MM.1S (cell line): ENCODE data around the gene KRT10.

Experiments
- DNase-seq: peaks from one replicate; pipeline ENCODE4 v3.0.0-alpha.2; 2015
- H2AFZ ChIP-seq: fragments of 300-600 bp; sonication (generic); 2 replicates; pipeline ENCODE4 v1.6.0; 2016; ENCODE audit warnings: antibody characterized with exemption, low read length
- H3F3A ChIP-seq: fragments of 300-600 bp; sonication (generic); 2 replicates; pipeline ENCODE4 v1.6.1; 2016; ENCODE audit warnings: mild to moderate bottlenecking, antibody characterized with exemption, low read length, moderate library complexity, mixed read lengths; ENCODE audit not compliant: insufficient read depth
- H3K27ac ChIP-seq: fragments of 300-600 bp; sonication (generic); 2 replicates; pipeline ENCODE4 v1.5.1; 2016; ENCODE audit warnings: mild to moderate bottlenecking, low read length
- H3K27me3 ChIP-seq: fragments of 300-600 bp; sonication (generic); replicated peaks from 2 replicates; pipeline ENCODE4 v1.6.0; 2016; ENCODE audit warnings: low read length; ENCODE audit not compliant: insufficient read depth
- H3K36me3 ChIP-seq: fragments of 300-600 bp; sonication (generic); replicated peaks from 2 replicates; pipeline ENCODE4 v1.6.1; 2016; ENCODE audit warnings: mild to moderate bottlenecking, low read length, mixed read lengths; ENCODE audit not compliant: insufficient read depth
- H3K4me1 ChIP-seq: fragments of 300-600 bp; sonication (generic); 2 replicates; pipeline ENCODE4 v1.6.1; 2016; ENCODE audit warnings: low read length, mixed read lengths
- H3K4me2 ChIP-seq: fragments of 300-600 bp; sonication (generic); 2 replicates; pipeline ENCODE4 v1.6.0; 2016; ENCODE audit warnings: low read depth, low read length
- H3K4me3 ChIP-seq: fragments of 300-600 bp; sonication (generic); 2 replicates; pipeline ENCODE4 v1.5.1; 2016; ENCODE audit warnings: low read length, mixed read lengths
- H3K79me2 ChIP-seq: fragments of 300-600 bp; sonication (generic); 2 replicates; pipeline ENCODE4 v1.6.1; 2016; ENCODE audit warnings: mixed run types, low read length, mixed read lengths
- H3K9ac ChIP-seq: fragments of 300-600 bp; sonication (generic); 2 replicates; pipeline ENCODE4 v1.6.1; 2016; ENCODE audit warnings: low read length, mixed read lengths
- H3K9me2 ChIP-seq: fragments of 300-600 bp; sonication (generic); replicated peaks from 2 replicates; pipeline ENCODE4 v1.6.1; 2016; ENCODE audit warnings: mild to moderate bottlenecking, low read length, mixed read lengths; ENCODE audit not compliant: insufficient read depth
- H3K9me3 ChIP-seq: fragments of 300-600 bp; sonication (generic); replicated peaks from 2 replicates; pipeline ENCODE4 v1.6.1; 2016; ENCODE audit warnings: mild to moderate bottlenecking, low read length, mixed read lengths; ENCODE audit not compliant: insufficient read depth
- H4K20me1 ChIP-seq: fragments of 300-600 bp; sonication (generic); 2 replicates; pipeline ENCODE4 v1.6.1; 2016; ENCODE audit warnings: mild to moderate bottlenecking, low read length, moderate library complexity, mixed read lengths; ENCODE audit not compliant: insufficient read depth
- CTCF ChIP-seq: fragments of 300-600 bp; sonication (generic); IDR thresholded peaks from 2 replicates; pipeline ENCODE4 v1.5.1; 2016; ENCODE audit warnings: antibody characterized with exemption, low read length, mixed read lengths
- EZH2 ChIP-seq: fragments of 300-600 bp; sonication (generic); optimal IDR thresholded peaks from 2 replicates; pipeline ENCODE3; 2017; ENCODE audit warnings: low read depth, mild to moderate bottlenecking, antibody characterized with exemption, low read length, mixed read lengths
- EZH2phosphoT487 ChIP-seq: fragments of 300-600 bp; sonication (generic); IDR thresholded peaks from 2 replicates; pipeline ENCODE4 v1.6.1; 2018; ENCODE audit warnings: antibody characterized with exemption, low read length

The KRT10 gene

DNA sequence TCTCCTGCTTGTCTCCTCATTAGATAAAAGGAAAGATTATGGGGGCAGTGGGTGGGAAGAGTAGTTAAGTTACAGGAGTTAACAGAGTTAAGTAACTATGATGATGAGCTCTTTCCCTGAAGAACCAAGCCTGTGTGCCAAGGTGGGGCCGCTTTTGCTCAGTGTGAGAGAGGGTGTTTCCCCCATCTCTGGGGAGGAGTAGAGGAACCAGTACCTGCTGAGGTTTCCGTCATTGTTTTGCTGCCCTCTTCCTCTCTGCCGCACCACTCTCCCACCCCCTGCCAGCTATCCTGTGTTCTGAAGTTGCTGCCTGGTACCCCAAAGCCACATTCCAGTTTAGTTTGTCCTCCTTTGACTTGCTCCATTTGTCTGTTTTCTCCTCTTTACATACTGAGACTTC, 20.8 kb upstream of the KRT10 start:
- Histone ChIP-seq H3K9me2 (no peaks in the 10 kb centered on the region), H3K4me1 (peaks cover 1% of the 10 kb centered on the region), H3K27ac (no peak overlapping the region), H2AFZ (no peak overlapping the region), H3K9ac (no peak overlapping the region), H3K79me2 (no peaks in the 10 kb centered on the region), H3K27me3 (no peaks in the 10 kb centered on the region), H3K36me3 (no peaks in the 10 kb centered on the region), H3K4me2 (no peak overlapping the region), H3F3A (no peaks in the 10 kb centered on the region), H3K4me3 (no peak overlapping the region), H4K20me1 (no peaks in the 10 kb centered on the region), H3K9me3 (no peaks in the 10 kb centered on the region)
- no peak for DNase-seq
- TF ChIP-seq CTCF, result no peak
- TF ChIP-seq EZH2phosphoT487, result no peak
- TF ChIP-seq EZH2, result no peak

- no peak for DNase-seq
- no peaks in the 10 kb centered on the region for H3K36me3 ChIP-seq
- no peak overlapping the region for H3K27ac ChIP-seq
- no peaks in the 10 kb centered on the region for H3F3A ChIP-seq
- H3K9ac ChIP-seq, result no peak overlapping the region
- no peaks in the 10 kb centered on the region for H3K9me2 ChIP-seq
- H3K27me3 ChIP-seq, result no peaks in the 10 kb centered on the region
- TF ChIP-seq EZH2phosphoT487 (no peak), EZH2 (no peak), CTCF (no peak)
- H3K9me3 ChIP-seq, result no peaks in the 10 kb centered on the region
- no peaks in the 10 kb centered on the region for H3K4me1 ChIP-seq
- H3K79me2 ChIP-seq, result no peaks in the 10 kb centered on the region
- no peak overlapping the region for H3K4me3 ChIP-seq
- no peak overlapping the region for H2AFZ ChIP-seq
- no peaks in the 10 kb centered on the region for H4K20me1 ChIP-seq
- H3K4me2 ChIP-seq, result no peak overlapping the region
Measured at GRCh38 chr17:40841246-40841645, 18.8 kb upstream of the KRT10 start.

DNA sequence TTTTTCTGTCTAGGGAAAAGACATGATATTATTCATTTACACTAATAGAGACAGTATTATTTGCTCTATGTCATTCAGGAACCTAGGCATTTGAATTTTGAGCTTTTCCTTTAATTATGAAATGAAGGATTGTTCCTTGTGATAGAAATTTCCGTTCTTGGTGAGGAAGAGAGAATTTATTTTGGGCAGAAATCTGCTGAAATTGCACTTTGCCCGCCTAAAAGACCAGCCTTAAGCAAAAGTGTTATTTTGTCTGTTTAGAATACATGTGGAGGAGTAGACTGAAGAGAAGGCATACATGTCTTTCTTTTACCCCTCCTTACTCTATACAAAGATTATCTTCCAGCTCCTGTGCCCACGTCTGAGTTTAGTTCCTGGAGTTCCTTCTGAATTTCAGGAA, 16.8 kb upstream of the KRT10 start:
- Histone ChIP-seq H3K27me3 (no peaks in the 10 kb centered on the region), H3K9me3 (no peaks in the 10 kb centered on the region), H3K27ac (no peak overlapping the region), H3F3A (no peaks in the 10 kb centered on the region), H3K79me2 (no peaks in the 10 kb centered on the region), H3K4me3 (no peak overlapping the region), H4K20me1 (no peaks in the 10 kb centered on the region), H3K9me2 (no peaks in the 10 kb centered on the region), H3K9ac (no peak overlapping the region), H3K36me3 (no peaks in the 10 kb centered on the region), H2AFZ (no peak overlapping the region), H3K4me1 (no peaks in the 10 kb centered on the region), H3K4me2 (no peak overlapping the region)
- TF ChIP-seq CTCF, result no peak
- no peak for TF ChIP-seq EZH2phosphoT487
- no peak for TF ChIP-seq EZH2
- no peak for DNase-seq

- Histone ChIP-seq H3K9me3 (no peaks in the 10 kb centered on the region), H3F3A (no peaks in the 10 kb centered on the region), H3K4me3 (no peak overlapping the region), H3K4me1 (no peaks in the 10 kb centered on the region), H3K79me2 (no peaks in the 10 kb centered on the region), H3K36me3 (no peaks in the 10 kb centered on the region), H4K20me1 (no peaks in the 10 kb centered on the region), H3K9ac (no peak overlapping the region), H3K27ac (no peak overlapping the region), H3K9me2 (no peaks in the 10 kb centered on the region), H3K27me3 (no peaks in the 10 kb centered on the region), H2AFZ (no peak overlapping the region), H3K4me2 (no peak overlapping the region)
- TF ChIP-seq CTCF (no peak), EZH2phosphoT487 (no peak), EZH2 (no peak)
- DNase-seq, result no peak
Measured at GRCh38 chr17:40836020-40836419, 13.6 kb upstream of the KRT10 start.
